Right lobe of liver (tissue), 4 donors: ENCODE measurements around the gene PRSS2.
"Not testable (repeated sequence)": the region's sequence is repeated elsewhere in the genome, so short reads cannot be mapped to it uniquely, and the experiment has no call there.

Experiments used
- CTCF ChIP-seq, 4 donors: fragments of 200-600 bp in 3 of 4; fragments of 450-650 bp in 1 of 4; IDR thresholded peaks; one replicate each; pipeline versions ENCODE4 v1.5.1 to v1.8.0; 2016 to 2022; ENCODE audit warnings: antibody characterized with exemption in 4 of 4, mild to moderate bottlenecking in 2 of 4
- POLR2A ChIP-seq: fragments of 450-650 bp; IDR thresholded peaks from one replicate; pipeline ENCODE4 v1.6.1; 2017; ENCODE audit warnings: antibody characterized with exemption, mild to moderate bottlenecking
- donor health status: DM: no; HTN: no; CAD: no.
- donor health status: DM: no; HTN: no; CAD: no.
- donor health status: DM: no; HTN: yes; CAD: no.

- not testable (repeated sequence) for TF ChIP-seq CTCF (IDR thresholded peaks at IDR 0.05); POLR2A
These were observed 16.8 kb upstream of the PRSS2 start for GRCh38 chr7:142753925-142754491.
